ENCODE measurements around the gene COX4I1. TPM values are rescaled to one million over a fixed set of nuclear protein-coding genes. Genes with fewer than 3 reads are reported as not detected.

The COX4I1 gene
- total and polyA plus RNA-seq, 2 donors (not counting 1 experiment from before 2014, with no cell fraction given) = 759 to 813 TPM

GRCh38 chr16:85826686-85827247 lies 27.3 kb downstream of the COX4I1 start:
- H3K27ac Mint-ChIP-seq = peak overlapping the region; percentile 50
- WGBS (ENCODE audit: insufficient coverage) = 99% methylated on average over 16 of the region's 16 CpGs

More at GRCh38 chr16:85826686-85827247, 27.3 kb downstream of the COX4I1 start:
- H3K4me3 Mint-ChIP-seq = peak overlapping the region; percentile 24
- Histone ChIP-seq H3K27me3 (replicated peaks in 1 of 4; ENCODE audit: control extremely low read depth in 1 of 4, control insufficient read depth in 3 of 4, insufficient read depth in 4 of 4, low read length in 3 of 4) (no peaks in the 10 kb centered on the region), H3K79me2 (ENCODE audit: control insufficient read depth, insufficient read depth, low read length) (peaks cover 3% of the 10 kb centered on the region), H3K27ac (ENCODE audit: low read length in 2 of 2) (no peak overlapping the region), H3K4me2 (replicated peaks; ENCODE audit: low read depth, low read length, poor library complexity, severe bottlenecking) (no peak overlapping the region), H3K9ac (ENCODE audit: low read length) (no peak overlapping the region), H3K9me3 (ENCODE audit: control extremely low read depth in 1 of 3, control insufficient read depth in 2 of 3, insufficient read depth in 1 of 3, low read length in 2 of 3) (peaks cover 0 to 42% (median 6%) of the 10 kb centered on the region in 3 donors), H2AFZ (ENCODE audit: insufficient read depth, low read depth, low read length, poor library complexity, severe bottlenecking) (no peak overlapping the region), H4K20me1 (ENCODE audit: control insufficient read depth, insufficient read depth, low read length, poor library complexity, severe bottlenecking) (no peaks in the 10 kb centered on the region), H3K4me1 (ENCODE audit: control insufficient read depth in 2 of 2, insufficient read depth in 2 of 2, low read length in 2 of 2) (peaks cover 34 to 47% of the 10 kb centered on the region in 2 donors), H3K36me3 (replicated peaks in 1 of 2; ENCODE audit: control extremely low read depth in 1 of 2, control insufficient read depth in 1 of 2, extremely low read depth in 1 of 2, insufficient read depth in 2 of 2, low read length in 1 of 2) (no peaks in the 10 kb centered on the region), H3K4me3 (ENCODE audit: control extremely low read depth in 1 of 5, extremely low read depth in 1 of 5, insufficient read depth in 1 of 5, low read depth in 2 of 5, low read length in 4 of 5) (no peak overlapping the region)
- peaks cover 52% of the 10 kb centered on the region for H3K4me1 Mint-ChIP-seq
- ChIA-PET POLR2A (no interaction called here), CTCF (interaction anchor here (8.0 kb wide), 1 partner anchor 70 kb away, joined by 364 read pairs; the partner anchor contains the start of gene IRF8)
- TF ChIP-seq CTCF (IDR thresholded peaks at IDR 0.05) (no peak), EZH2 (IDR thresholded peaks at IDR 0.05; ENCODE audit: borderline replicate concordance, insufficient read depth, low read depth, low read length, poor library complexity, severe bottlenecking) (no peak)
- DNase-seq (no peak), ATAC-seq (ENCODE audit: low read depth) (no peak)
- peaks cover 6% of the 10 kb centered on the region for H3K9me3 Mint-ChIP-seq (ENCODE audit: insufficient read depth)
- intact Hi-C loops (cut with micrococcal nuclease) = no loop called here
- no peaks in the 10 kb centered on the region for H3K27me3 Mint-ChIP-seq

Measured in B cell (primary cell).